Uterus (tissue), 2 donors: ENCODE data around the gene RPS6KA1.

Experiments used
- CTCF ChIP-seq, 4 experiments: fragments of 200-600 bp in 2 of 4; fragments of 450-650 bp in 2 of 4; sonication (generic) in 2 of 4; IDR thresholded peaks; one replicate each; pipeline ENCODE4 v1.5.1; 2016 to 2019; ENCODE audit warnings: antibody characterized with exemption in 4 of 4, mild to moderate bottlenecking in 2 of 4, moderate library complexity in 1 of 4
- POLR2A ChIP-seq, 2 donors: fragments of 450-650 bp; IDR thresholded peaks; one replicate each; pipeline ENCODE4 v1.6.1; 2016; ENCODE audit warnings: antibody characterized with exemption in 2 of 2, mild to moderate bottlenecking in 1 of 2, moderate library complexity in 1 of 2

- TF ChIP-seq POLR2A (IDR thresholded peaks at IDR 0.05), result no peak
- TF ChIP-seq CTCF (IDR thresholded peaks at IDR 0.05), result no peak
Observed at GRCh38 chr1:26540351-26540750, 10.8 kb downstream of the RPS6KA1 start.
